Sigmoid colon (tissue), 7 donors: ENCODE data around the gene CRIP2. TPM values are rescaled to one million over a fixed set of nuclear protein-coding genes. Genes with fewer than 3 reads are reported as not detected.

Source experiments
- DNase-seq: peaks from one replicate; pipeline ENCODE4 v3.0.0-alpha.2; 2019
- H3K27ac ChIP-seq, 4 donors: fragments of 200-600 bp; sonication (generic); one replicate each; pipeline ENCODE4 v1.5.1; 2016 to 2019; ENCODE audit warnings: mild to moderate bottlenecking in 1 of 4
- H3K27me3 ChIP-seq, 3 donors: fragments of 200-600 bp; sonication (generic); one replicate each; pipeline ENCODE4 v1.5.1; 2019; ENCODE audit warnings: mild to moderate bottlenecking in 1 of 3
- H3K36me3 ChIP-seq, 4 donors: fragments of 200-600 bp; sonication (generic); one replicate each; pipeline ENCODE4 v1.5.1; 2016 to 2019
- H3K4me1 ChIP-seq, 4 donors: fragments of 200-600 bp; sonication (generic); one replicate each; pipeline ENCODE4 v1.5.1; 2017 to 2019
- H3K4me3 ChIP-seq, 4 donors: fragments of 200-600 bp; sonication (generic); one replicate each; pipeline ENCODE4 v1.5.1; 2017 to 2019; ENCODE audit warnings: mild to moderate bottlenecking in 2 of 4, moderate library complexity in 1 of 4
- H3K9me3 ChIP-seq, 4 donors: fragments of 200-600 bp in 3 of 4; sonication (generic) in 3 of 4; one replicate each; pipeline versions ENCODE4 v1.5.1 to v1.6.1; 2013 to 2019
- EP300 ChIP-seq, 4 donors: sonication (generic); formaldehyde crosslinking; IDR thresholded peaks; one replicate each; pipeline ENCODE4 v1.6.1; 2017; ENCODE audit warnings: antibody characterized with exemption in 4 of 4
- POLR2A ChIP-seq, 2 donors: fragments of 450-650 bp; IDR thresholded peaks; one replicate each; pipeline ENCODE4 v1.6.1; 2016; ENCODE audit warnings: antibody characterized with exemption in 2 of 2, mild to moderate bottlenecking in 2 of 2, moderate library complexity in 2 of 2
- POLR2AphosphoS5 ChIP-seq, 4 donors: sonication (generic); formaldehyde crosslinking; IDR thresholded peaks; one replicate each; pipeline ENCODE4 v1.6.1; 2017; ENCODE audit warnings: antibody characterized with exemption in 4 of 4
- WGBS, 2 donors: extraction: QIAGEN DNeasy Blood & Tissue Kit; methylation state at CpG; one replicate each; pipeline ENCODE4 v1.1.7; 2013; 5-methylcytosine and 5-hydroxymethylcytosine counted together
- intact Hi-C: fragments of 100-400 bp; cut with DNase I; formaldehyde crosslinking; loops from one replicate; pipeline ENCODE4 v1.15.1; 2023
- polyA plus RNA-seq, 3 donors: library from polyadenylated mRNA; stranded (reverse); fragments of 200-250 nt; gene quantifications; one replicate each; pipeline ENCODE4 v1.2.3, GENCODE V29; 2013
- total RNA-seq, 4 donors: library from RNA; depleted of rRNA; stranded (reverse); fragments of >200 nt; gene quantifications; one replicate each; pipeline ENCODE4 v1.1.0, GENCODE V29; 2016
- TF ChIP-seq, protein P1 (sequence below), 4 experiments: fragments of 450-650 bp in 3 of 4; fragments of 200-600 bp in 1 of 4; IDR thresholded peaks; one replicate each; pipeline ENCODE4 v1.5.1; 2016 to 2019; ENCODE audit warnings: antibody characterized with exemption in 4 of 4, mild to moderate bottlenecking in 3 of 4, moderate library complexity in 2 of 4
- donor health status: healthy with polysubstance abuse.
- donor health status: Bipolar disorder and iron deficiency.
- donor health status: healthy.

The CRIP2 gene
- total and polyA plus RNA-seq, 7 donors, result 13.6 to 79.5 (median 50.0) TPM

DNA sequence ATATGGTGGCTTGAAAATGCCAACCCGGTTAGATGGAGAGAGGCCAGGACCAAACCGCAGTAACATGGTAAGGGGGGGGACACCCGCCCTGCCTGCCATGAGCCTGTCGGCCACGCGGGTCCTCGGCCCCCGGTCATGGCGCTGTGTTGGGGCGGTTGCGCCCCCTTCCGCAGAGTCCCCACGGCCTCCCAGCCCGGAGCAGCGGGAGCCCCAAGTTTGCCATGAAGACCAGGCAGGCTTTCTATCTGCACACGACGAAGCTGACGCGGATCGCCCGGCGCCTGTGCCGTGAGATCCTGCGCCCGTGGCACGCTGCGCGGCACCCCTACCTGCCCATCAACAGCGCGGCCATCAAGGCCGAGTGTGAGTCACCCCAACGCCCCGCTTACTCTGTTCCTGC, 10.1 kb upstream of the CRIP2 start:
- no peak overlapping the region for H3K4me3 ChIP-seq
- intact Hi-C loops, result no loop called here
- peaks cover 0 to 11% (median 9%) of the 10 kb centered on the region in 4 donors for H3K4me1 ChIP-seq
- no peaks in the 10 kb centered on the region for H3K9me3 ChIP-seq
- 94 to 96% methylated on average over 33 of the region's 33 CpGs for WGBS, 2 donors
- no peak for DNase-seq
- no peaks in the 10 kb centered on the region for H3K27me3 ChIP-seq
- H3K27ac ChIP-seq, result no peak overlapping the region
- peaks cover 39 to 93% (median 54%) of the 10 kb centered on the region in 4 donors for H3K36me3 ChIP-seq
- TF ChIP-seq, protein P1, sequence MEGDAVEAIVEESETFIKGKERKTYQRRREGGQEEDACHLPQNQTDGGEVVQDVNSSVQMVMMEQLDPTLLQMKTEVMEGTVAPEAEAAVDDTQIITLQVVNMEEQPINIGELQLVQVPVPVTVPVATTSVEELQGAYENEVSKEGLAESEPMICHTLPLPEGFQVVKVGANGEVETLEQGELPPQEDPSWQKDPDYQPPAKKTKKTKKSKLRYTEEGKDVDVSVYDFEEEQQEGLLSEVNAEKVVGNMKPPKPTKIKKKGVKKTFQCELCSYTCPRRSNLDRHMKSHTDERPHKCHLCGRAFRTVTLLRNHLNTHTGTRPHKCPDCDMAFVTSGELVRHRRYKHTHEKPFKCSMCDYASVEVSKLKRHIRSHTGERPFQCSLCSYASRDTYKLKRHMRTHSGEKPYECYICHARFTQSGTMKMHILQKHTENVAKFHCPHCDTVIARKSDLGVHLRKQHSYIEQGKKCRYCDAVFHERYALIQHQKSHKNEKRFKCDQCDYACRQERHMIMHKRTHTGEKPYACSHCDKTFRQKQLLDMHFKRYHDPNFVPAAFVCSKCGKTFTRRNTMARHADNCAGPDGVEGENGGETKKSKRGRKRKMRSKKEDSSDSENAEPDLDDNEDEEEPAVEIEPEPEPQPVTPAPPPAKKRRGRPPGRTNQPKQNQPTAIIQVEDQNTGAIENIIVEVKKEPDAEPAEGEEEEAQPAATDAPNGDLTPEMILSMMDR (IDR thresholded peaks at IDR 0.05), result no peak
- TF ChIP-seq POLR2AphosphoS5 (IDR thresholded peaks at IDR 0.05), result no peak
- no peak for TF ChIP-seq POLR2A (IDR thresholded peaks at IDR 0.05)
- TF ChIP-seq EP300 (IDR thresholded peaks at IDR 0.05), result no peak

DNA sequence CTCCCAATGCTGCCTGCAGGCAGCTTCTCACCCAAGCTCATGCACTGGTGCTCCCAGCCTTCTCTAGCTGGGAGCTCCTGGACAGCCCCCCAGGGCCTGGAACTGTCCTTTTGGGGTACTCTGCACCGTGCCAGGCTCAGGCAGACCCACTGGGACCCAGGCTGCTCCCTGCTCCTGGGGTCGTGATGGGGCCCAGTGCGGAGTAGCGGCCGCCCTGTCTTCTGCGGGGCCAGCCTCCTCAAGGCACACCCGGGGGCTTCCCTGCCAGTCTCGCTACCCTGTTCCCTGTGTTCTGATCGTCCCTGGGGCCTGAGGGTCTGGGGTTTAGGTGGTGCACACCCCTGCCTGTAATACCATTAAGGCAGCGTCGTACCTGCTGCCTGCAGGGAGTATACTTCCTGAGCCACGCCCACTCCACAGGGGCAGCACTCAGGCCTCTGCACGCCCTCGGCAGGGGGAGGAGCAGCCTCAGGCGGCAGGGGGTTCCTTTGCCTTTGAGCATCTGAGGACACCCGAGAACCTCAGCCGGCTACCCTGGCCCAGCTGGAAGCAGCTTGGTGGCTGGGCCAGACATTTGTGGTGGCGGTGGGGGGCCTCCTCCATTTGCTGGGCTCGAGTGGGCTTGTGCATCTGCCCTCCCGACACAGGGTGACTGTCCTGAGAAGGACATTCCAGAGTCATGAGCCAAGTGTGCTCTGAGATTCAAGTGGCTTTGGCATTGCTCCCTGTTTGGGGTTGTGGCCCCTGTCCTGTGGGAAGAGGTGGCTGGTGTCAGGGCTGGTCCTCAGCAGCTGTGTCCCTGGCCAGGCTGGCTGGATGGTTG, 9.2 kb upstream of the CRIP2 start:
- H3K4me1 ChIP-seq, result peaks cover 0 to 11% (median 9%) of the 10 kb centered on the region in 4 donors
- peaks cover 36 to 98% (median 57%) of the 10 kb centered on the region in 4 donors for H3K36me3 ChIP-seq
- H3K4me3 ChIP-seq, result no peak overlapping the region
- TF ChIP-seq POLR2AphosphoS5 (IDR thresholded peaks at IDR 0.05) (no peak), POLR2A (IDR thresholded peaks at IDR 0.05) (no peak), EP300 (IDR thresholded peaks at IDR 0.05) (no peak)
- TF ChIP-seq, protein P1 (IDR thresholded peaks at IDR 0.05), result no peak
- no peaks in the 10 kb centered on the region for H3K27me3 ChIP-seq
- H3K9me3 ChIP-seq, result no peaks in the 10 kb centered on the region
- intact Hi-C loops, result no loop called here
- WGBS, 2 donors, result 86% methylated on average over 20 of the region's 20 CpGs
- DNase-seq, result no peak
- no peak overlapping the region for H3K27ac ChIP-seq

DNA sequence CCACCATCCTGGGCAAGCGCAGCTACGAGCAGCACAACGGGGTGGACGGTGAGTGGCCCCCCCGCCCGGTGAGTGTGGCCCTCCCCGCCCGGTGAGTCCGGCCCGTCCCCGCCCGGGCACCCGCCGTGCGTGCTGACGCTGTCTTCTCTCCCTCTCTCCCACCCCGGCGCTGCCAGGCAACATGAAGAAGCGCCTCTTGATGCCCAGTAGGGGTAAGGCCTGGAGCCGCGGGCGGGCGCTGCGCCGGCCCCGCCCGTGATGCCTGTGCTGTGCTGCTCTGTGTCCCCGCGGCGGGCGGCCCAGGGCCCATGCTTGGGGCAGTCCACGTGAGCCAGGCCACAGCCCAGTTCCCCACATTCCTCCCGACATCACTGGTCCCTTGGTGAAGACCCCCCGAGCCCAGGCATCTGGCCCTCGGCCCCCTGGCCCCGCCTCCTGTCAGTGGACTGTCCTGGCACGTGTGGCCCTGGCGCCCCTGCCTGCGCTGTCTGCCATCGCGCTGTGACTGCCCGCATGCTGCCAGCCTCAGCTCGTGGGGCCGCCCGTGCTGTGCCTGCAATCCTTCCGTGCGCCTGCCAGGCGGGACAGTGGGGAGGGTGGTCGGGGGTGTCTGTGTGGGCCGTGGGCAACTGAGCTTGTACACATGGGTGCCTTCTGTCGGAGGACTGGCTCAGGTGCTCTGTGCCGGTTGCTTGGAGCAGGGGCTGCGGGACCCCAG, 7.9 kb upstream of the CRIP2 start:
- TF ChIP-seq POLR2A (IDR thresholded peaks at IDR 0.05), result no peak
- TF ChIP-seq, protein P1 (IDR thresholded peaks at IDR 0.05), result no peak
- TF ChIP-seq POLR2AphosphoS5 (IDR thresholded peaks at IDR 0.05), result no peak
- H3K27me3 ChIP-seq, result no peaks in the 10 kb centered on the region
- H3K36me3 ChIP-seq, result peaks cover 27 to 87% (median 46%) of the 10 kb centered on the region in 4 donors
- 91 to 94% methylated on average over 53 of the region's 53 CpGs for WGBS, 2 donors
- no peak overlapping the region for H3K4me3 ChIP-seq
- intact Hi-C loops, result no loop called here
- H3K4me1 ChIP-seq, result peaks cover 0 to 21% (median 15%) of the 10 kb centered on the region in 4 donors
- H3K9me3 ChIP-seq, result no peaks in the 10 kb centered on the region
- DNase-seq, result no peak
- no peak overlapping the region for H3K27ac ChIP-seq

DNA sequence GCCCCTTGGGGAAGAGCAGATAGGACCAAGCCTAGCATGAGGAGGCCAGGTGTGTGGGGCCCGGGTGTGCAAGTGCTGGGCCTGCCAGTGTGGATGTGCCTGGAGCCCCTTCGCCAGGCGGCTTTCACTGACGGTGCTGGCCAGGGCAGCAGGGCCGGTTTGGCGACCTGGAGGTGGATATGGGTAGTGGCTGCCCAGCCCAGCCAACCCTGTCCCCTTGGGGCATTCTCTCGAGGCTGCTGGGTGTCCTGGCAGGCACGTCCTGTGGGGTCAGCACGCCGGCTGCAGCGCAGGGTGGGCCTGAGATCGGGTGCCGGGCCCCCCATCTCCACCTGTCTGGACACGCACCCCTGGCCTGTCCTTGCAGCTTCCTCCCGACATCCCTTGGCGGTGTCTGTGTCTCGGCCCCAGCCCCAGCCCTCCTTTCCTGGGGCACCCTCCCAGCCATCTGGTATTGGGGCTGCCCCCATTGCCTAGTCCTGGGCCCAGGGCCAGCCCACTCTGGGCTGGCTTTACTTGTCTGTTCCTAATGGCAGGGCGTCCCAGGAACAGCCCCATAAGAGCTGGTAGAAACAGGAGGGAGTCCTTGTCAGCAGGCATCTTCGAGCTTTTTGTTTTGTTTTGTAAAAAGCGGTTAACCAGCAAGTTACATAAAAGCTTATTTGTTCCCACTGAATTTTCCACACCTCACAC, 7.2 kb upstream of the CRIP2 start:
- H3K9me3 ChIP-seq, result no peaks in the 10 kb centered on the region
- DNase-seq, result no peak
- H3K4me1 ChIP-seq, result peaks cover 0 to 28% (median 22%) of the 10 kb centered on the region in 4 donors
- WGBS, 2 donors, result 89 to 92% methylated on average over 20 of the region's 20 CpGs
- no peak overlapping the region for H3K4me3 ChIP-seq
- peak overlapping the region in 1 of 4 donors; percentile 89 for H3K27ac ChIP-seq
- H3K27me3 ChIP-seq, result no peaks in the 10 kb centered on the region
- TF ChIP-seq EP300 (IDR thresholded peaks at IDR 0.05) (no peak), POLR2AphosphoS5 (IDR thresholded peaks at IDR 0.05) (no peak), POLR2A (IDR thresholded peaks at IDR 0.05) (no peak)
- TF ChIP-seq, protein P1 (IDR thresholded peaks at IDR 0.05), result no peak
- intact Hi-C loops, result no loop called here
- H3K36me3 ChIP-seq, result peaks cover 27 to 80% (median 44%) of the 10 kb centered on the region in 4 donors
